22Rv1 (cell line): ENCODE results near the gene DHX35.

ENCODE experiments used
- ZFX ChIP-seq: fragments of 450-650 bp; IDR thresholded peaks from 2 replicates; pipeline ENCODE4 v1.6.1; 2017; ENCODE audit warnings: antibody characterized with exemption, borderline replicate concordance
- TF ChIP-seq, protein P1 (sequence below): fragments of 450-650 bp; IDR thresholded peaks from 2 replicates; pipeline ENCODE4 v1.5.1; 2017; ENCODE audit warnings: mild to moderate bottlenecking

DNA sequence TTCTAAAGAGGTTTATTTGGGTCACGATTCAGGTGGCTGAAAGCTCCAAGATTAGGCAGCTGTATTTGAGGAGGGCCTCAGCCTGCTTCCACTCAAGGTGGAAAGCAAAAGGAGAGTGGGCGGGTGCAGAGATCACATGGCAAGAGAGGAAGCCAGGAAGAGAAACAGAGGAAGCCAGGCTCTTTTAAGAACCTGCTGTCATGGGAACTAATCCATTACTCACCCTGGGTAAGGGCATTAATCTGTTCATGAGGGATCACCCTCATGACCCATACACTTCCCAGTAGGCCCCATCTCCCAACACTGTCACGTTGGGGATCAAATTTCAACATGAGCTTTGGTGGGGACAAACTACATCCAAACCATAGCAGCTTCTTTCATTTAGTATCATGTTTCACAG lies 53.9 kb downstream of the DHX35 start:
- TF ChIP-seq ZFX = no peak
- TF ChIP-seq, protein P1, sequence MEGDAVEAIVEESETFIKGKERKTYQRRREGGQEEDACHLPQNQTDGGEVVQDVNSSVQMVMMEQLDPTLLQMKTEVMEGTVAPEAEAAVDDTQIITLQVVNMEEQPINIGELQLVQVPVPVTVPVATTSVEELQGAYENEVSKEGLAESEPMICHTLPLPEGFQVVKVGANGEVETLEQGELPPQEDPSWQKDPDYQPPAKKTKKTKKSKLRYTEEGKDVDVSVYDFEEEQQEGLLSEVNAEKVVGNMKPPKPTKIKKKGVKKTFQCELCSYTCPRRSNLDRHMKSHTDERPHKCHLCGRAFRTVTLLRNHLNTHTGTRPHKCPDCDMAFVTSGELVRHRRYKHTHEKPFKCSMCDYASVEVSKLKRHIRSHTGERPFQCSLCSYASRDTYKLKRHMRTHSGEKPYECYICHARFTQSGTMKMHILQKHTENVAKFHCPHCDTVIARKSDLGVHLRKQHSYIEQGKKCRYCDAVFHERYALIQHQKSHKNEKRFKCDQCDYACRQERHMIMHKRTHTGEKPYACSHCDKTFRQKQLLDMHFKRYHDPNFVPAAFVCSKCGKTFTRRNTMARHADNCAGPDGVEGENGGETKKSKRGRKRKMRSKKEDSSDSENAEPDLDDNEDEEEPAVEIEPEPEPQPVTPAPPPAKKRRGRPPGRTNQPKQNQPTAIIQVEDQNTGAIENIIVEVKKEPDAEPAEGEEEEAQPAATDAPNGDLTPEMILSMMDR = no peak
